VCaP (cell line): ENCODE data around the gene TMEM91.

ENCODE experiments used
- H3K27ac ChIP-seq: fragments of 450-650 bp; 2 replicates; pipeline ENCODE4 v1.5.1; 2017
- CTCF ChIP-seq: fragments of 450-650 bp; conservative IDR thresholded peaks from 2 replicates; pipeline ENCODE4 v1.5.1; 2017; ENCODE audit warnings: mild to moderate bottlenecking, moderate library complexity

Gene TMEM91

GRCh38 chr19:41424335-41425173 lies 48.2 kb downstream of the TMEM91 start:
- no peak for TF ChIP-seq CTCF
- H3K27ac ChIP-seq, result no peak overlapping the region

- H3K27ac ChIP-seq, result no peak overlapping the region
- TF ChIP-seq CTCF, result no peak
These were observed 49.1 kb downstream of the TMEM91 start for GRCh38 chr19:41425174-41426115.

- TF ChIP-seq CTCF, result no peak
- no peak overlapping the region for H3K27ac ChIP-seq
These were observed 49.9 kb downstream of the TMEM91 start for GRCh38 chr19:41426116-41426841.

DNA sequence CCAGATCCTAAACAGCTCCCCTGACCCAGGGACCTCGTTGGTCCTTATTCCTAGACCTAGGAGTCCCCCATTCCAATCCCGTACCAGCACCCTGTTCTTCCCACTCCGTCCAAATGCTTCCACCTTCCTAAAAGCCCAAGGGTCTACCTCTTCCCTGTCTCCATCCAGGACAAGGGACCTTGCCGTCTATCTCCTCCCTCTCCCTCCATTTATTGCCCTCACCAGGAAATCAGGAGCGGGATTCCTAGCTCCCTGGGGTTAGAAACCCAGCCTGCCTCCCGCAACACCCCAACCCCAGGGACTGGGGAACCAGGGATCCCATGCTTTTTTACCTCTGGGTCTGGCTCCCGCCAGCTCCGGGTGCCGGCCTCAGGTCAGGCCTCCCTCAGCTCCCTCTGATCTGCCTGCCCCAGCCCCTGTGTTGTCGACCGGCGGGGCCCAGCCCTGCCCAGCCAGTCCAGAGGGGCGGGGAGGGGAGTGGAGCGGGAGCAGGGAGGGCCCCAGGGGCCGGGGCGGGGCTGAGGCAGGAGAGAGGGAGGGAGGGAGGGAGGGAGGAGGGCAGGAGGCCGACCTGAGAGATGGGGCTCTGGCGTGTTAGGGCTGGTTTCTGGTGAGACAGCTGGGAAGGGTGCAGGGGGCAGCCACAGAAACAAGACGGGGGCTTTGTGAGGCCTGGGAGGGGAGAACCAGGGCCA lies 50.8 kb downstream of the TMEM91 start, which contains the start of gene B3GNT8:
Gene B3GNT8, minus strand, starts transcription at position 423 of the 695 bp plus-strand sequence. CDS start 596 bp downstream, outside the sequence.
- H3K27ac ChIP-seq, result no peak within 1 kb of the TSS
- TF ChIP-seq CTCF, result no peak

DNA sequence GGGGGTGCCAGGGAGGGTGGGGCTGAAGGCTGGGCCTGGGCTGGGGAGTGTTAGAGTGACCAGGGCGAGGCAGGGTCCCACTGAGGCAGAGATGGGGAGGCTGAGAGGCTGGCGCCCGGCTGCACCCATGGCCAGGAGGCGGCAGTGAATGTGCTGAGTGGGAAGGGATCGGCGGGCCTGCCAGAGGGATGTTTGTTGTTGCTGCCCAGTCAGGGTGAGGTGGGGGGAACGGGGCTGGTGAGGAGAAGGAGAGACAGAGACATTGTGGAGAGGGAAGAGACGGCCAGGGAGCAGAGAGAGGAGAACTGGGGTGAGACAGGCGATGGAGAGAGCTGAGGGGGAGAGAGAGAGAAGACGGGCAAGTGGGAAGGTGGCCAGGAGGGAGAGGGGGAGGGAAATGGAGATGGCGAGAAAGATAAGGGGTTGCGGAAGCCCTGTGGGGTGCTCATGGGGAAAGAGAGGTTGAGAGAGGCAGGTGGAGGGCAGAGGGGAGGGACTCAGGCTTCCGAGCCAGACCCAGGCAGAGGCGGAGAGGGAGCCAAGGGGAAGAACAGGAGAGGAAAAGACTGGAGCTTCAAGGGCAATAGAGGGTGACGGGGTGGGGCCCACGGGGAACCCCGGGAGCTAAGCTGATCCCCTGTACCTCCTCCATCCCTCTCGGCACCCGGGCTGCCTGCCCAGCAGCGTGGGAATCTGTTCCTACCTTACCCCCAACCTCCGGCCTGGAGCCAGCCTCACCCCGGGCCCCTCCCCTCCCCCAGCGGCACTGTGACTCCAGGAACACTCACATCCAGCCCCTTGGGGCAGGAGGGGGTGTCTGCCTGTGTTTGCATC lies 51.5 kb downstream of the TMEM91 start:
- TF ChIP-seq CTCF, result no peak
- H3K27ac ChIP-seq, result no peak overlapping the region

- no peak for TF ChIP-seq CTCF
- H3K27ac ChIP-seq, result no peak overlapping the region
These were observed 52.1 kb downstream of the TMEM91 start for GRCh38 chr19:41428481-41428859.
